ENCODE data around the gene CCDC188.

- TF ChIP-seq CTCF (IDR thresholded peaks at IDR 0.05; ENCODE audit: low read depth, low read length, missing input control) (no peak), ATF3 (IDR thresholded peaks at IDR 0.05) (no peak), REST (IDR thresholded peaks at IDR 0.05) (no peak), RXRA (IDR thresholded peaks at IDR 0.05) (no peak), YY1 (IDR thresholded peaks at IDR 0.05) (no peak)
Measured at GRCh38 chr22:20178075-20178914, 27.4 kb upstream of the CCDC188 start.

Data from liver (tissue), 3 donors.